Liver (tissue), 3 donors: Measurements from ENCODE around the gene SCN2B.

Experiments
- ATF3 ChIP-seq: IDR thresholded peaks from 2 replicates; pipeline ENCODE4 v1.6.1; 2016; ENCODE audit warnings: antibody characterized with exemption
- EGR1 ChIP-seq, 2 donors: IDR thresholded peaks; 2 replicates each; pipeline ENCODE4 v1.6.1; 2016 to 2018; ENCODE audit warnings: antibody characterized with exemption in 2 of 2, low read depth in 2 of 2
- FOXA1 ChIP-seq: IDR thresholded peaks from 2 replicates; pipeline ENCODE4 v1.6.1; 2016; ENCODE audit warnings: antibody characterized with exemption
- FOXA2 ChIP-seq: IDR thresholded peaks from 2 replicates; pipeline ENCODE4 v1.6.1; 2016; ENCODE audit warnings: antibody characterized with exemption
- HNF4A ChIP-seq, 2 donors: conservative IDR thresholded peaks; 2 replicates each; pipeline ENCODE4 v1.6.1; 2016; ENCODE audit warnings: antibody characterized with exemption in 2 of 2, mild to moderate bottlenecking in 2 of 2
- JUND ChIP-seq, 2 donors: IDR thresholded peaks; 2 replicates each; pipeline ENCODE4 v1.6.1; 2016; ENCODE audit warnings: antibody characterized with exemption in 2 of 2
- MAX ChIP-seq: IDR thresholded peaks from 2 replicates; pipeline ENCODE4 v1.6.1; 2016; ENCODE audit warnings: antibody characterized with exemption
- RAD21 ChIP-seq, 2 donors: IDR thresholded peaks; 2 replicates each; pipeline ENCODE4 v1.6.1; 2016; ENCODE audit warnings: antibody characterized with exemption in 2 of 2, mild to moderate bottlenecking in 2 of 2
- TAF1 ChIP-seq: conservative IDR thresholded peaks from 2 replicates; pipeline ENCODE4 v1.6.1; 2016; ENCODE audit warnings: antibody characterized with exemption, mild to moderate bottlenecking
- YY1 ChIP-seq: IDR thresholded peaks from 2 replicates; pipeline ENCODE4 v1.6.1; 2016; ENCODE audit warnings: antibody characterized with exemption, mild to moderate bottlenecking
- TF ChIP-seq, protein P1 (sequence below): fragments of 150-350 bp; IDR thresholded peaks from 2 replicates; pipeline ENCODE4 v1.5.1; 2017; ENCODE audit warnings: improper control_type of control experiment, low read depth, low read length; ENCODE audit not compliant: missing input control
- donor health status: healthy.
- donor health status: healthy.

DNA sequence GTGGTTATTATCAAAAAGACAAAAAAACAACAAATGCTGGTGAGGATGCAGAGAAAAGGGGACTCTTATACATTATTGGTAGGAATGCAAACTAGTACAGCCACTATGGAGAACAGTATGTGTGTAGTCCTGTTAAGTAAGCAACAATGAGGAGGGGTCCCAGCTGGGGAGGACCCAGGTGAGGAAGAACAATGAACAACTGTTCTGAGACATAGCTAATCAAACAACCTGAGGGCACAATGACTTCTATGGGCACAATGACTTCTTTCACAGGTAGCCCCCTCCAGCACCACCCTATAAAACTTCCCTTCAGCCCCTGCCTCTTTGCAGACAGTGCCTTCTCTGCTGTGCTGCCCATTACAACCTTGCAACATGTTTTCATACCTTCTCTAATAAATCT lies 42.8 kb upstream of the SCN2B start:
- TF ChIP-seq, protein P1, sequence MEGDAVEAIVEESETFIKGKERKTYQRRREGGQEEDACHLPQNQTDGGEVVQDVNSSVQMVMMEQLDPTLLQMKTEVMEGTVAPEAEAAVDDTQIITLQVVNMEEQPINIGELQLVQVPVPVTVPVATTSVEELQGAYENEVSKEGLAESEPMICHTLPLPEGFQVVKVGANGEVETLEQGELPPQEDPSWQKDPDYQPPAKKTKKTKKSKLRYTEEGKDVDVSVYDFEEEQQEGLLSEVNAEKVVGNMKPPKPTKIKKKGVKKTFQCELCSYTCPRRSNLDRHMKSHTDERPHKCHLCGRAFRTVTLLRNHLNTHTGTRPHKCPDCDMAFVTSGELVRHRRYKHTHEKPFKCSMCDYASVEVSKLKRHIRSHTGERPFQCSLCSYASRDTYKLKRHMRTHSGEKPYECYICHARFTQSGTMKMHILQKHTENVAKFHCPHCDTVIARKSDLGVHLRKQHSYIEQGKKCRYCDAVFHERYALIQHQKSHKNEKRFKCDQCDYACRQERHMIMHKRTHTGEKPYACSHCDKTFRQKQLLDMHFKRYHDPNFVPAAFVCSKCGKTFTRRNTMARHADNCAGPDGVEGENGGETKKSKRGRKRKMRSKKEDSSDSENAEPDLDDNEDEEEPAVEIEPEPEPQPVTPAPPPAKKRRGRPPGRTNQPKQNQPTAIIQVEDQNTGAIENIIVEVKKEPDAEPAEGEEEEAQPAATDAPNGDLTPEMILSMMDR, result no peak
- no peak for TF ChIP-seq ATF3
- TF ChIP-seq TAF1, result no peak
- no peak for TF ChIP-seq HNF4A (conservative IDR thresholded peaks at IDR 0.05)
- no peak for TF ChIP-seq EGR1 (IDR thresholded peaks at IDR 0.05; ENCODE audit: low read depth in 2 of 2)
- TF ChIP-seq JUND (IDR thresholded peaks at IDR 0.05), result no peak
- TF ChIP-seq RAD21 (IDR thresholded peaks at IDR 0.05), result no peak
- TF ChIP-seq MAX, result no peak
- TF ChIP-seq YY1, result no peak
- TF ChIP-seq FOXA1, result no peak
- TF ChIP-seq FOXA2, result no peak
